HG03060 (cell line): ENCODE measurements around the gene TNRC6B.
"Not testable (repeated sequence)": the region's sequence is repeated elsewhere in the genome, so short reads cannot be mapped to it uniquely, and the experiment has no call there.

Experiments used
- ATAC-seq: cut with Tn5 transposase; IDR thresholded peaks from one replicate; pipeline ENCODE4 v1.9.1; 2021; ENCODE audit warnings: low read depth, moderate number of reproducible peaks; ENCODE audit not compliant: unreplicated experiment

The TNRC6B gene

DNA sequence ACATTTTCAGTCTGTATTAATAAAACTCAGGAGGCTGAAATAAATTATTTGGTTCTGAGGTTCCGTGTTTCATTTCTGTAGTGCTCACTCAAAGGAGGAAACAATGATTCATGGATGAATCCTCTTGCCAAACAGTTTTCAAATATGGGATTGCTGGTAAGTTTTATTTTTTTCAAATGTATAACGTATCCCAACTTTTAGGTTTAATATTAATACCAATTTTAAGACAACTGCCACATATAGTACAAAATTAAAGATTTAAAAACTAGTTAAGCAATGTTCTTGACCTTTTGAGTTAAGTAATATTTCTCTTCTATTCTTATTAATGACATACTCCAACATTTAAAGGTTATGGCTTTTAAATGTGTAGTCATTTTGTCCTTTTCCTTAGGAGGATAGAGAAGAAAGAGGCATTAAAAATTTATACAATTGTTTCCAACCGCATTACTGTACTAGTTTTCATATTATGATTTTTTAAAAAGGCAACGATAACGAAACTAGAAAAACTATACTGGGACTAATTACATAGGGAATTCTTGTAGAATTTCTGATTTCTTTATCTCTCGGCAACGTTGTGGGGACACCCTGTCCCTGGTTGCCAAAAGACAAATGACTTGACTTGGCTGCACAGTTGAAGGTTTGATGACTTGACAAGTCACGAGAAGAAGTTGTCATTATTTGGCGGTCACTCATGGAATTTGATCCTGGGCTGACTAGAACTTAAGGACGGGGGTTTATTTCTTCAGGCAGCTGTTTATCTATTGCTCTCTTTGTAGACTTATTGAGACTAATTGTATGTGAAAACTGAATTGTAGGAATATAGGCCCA lies 99.5 kb downstream of the TNRC6B start:
- ATAC-seq: no peak

DNA sequence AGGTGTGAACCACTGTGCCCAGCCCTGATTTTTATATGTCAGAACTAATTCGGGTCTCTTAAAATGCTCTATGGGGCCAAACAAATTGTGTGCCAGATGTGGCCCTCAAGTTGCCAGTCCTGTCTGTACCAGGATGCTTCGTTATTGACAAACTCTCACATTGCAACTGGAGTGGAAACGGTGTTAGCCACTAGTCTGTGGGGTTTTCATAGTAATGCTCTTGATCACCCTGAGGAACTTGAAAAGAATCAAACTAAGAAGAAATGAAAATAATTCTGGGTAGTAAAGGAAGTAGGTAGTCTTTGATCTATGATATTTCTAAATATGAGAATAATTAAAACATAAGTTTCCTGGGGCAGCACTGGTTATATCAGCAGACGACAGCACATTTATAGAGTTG lies 101.3 kb downstream of the TNRC6B start:
- ATAC-seq: no peak

DNA sequence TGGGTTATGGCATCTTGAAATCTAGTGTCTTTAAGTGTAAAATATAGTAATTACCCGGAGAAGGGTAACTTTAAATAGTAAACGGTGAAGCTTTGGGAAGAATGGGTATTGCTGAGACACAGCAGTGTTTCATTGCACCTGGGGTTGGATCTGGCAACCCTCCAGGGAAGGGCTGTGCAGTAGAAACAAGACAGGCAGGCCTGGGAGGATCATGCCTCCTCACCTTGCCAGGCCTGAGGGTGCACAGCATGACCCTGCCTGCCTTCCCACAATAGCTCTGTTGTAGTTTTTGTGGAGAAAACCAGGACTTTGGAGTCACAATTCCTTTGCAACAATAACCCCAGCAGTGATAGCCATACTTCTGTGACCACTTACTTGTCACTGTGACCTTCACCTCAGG lies 104.0 kb downstream of the TNRC6B start:
- no peak for ATAC-seq

DNA sequence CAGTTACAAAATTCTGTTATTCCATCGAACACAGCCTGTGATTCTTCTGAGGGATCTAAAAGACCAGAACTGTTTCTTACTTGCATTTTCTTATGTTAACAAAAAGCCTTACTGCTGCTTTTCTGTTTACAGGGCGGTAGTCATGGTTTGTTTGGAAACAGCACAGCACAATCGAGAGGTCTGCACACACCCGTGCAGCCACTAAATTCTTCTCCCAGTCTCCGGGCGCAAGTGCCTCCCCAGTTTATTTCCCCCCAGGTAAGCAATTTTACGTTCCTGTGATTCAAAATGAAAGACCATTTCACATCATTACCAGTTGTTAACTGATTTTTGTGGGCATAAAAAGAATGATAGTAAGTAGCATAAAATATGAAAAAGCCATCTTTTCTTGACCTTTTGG lies 107.8 kb downstream of the TNRC6B start:
- no peak for ATAC-seq

DNA sequence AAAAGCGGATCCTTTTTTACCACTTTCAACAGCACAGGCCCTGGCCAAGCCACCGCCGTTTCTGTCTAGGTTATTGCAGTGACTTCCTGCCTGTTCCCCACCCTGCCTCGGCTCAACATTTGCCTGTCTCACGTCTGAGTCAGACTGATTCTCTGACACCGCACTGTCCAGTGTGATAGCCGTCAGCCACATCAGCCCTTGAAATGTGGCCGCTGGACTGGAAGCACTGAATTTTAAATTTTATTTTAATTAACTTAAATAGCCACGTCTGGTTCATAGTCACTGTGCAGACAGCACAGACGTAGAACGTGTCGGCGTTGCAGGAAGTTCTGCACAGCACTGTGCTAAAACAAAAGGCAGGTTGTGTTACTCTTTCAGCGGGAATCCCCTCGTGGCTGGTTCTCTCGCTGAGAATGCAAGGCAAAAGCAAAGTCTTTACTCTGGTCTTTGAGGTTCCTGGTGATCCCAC lies 112.3 kb downstream of the TNRC6B start:
- no peak for ATAC-seq

DNA sequence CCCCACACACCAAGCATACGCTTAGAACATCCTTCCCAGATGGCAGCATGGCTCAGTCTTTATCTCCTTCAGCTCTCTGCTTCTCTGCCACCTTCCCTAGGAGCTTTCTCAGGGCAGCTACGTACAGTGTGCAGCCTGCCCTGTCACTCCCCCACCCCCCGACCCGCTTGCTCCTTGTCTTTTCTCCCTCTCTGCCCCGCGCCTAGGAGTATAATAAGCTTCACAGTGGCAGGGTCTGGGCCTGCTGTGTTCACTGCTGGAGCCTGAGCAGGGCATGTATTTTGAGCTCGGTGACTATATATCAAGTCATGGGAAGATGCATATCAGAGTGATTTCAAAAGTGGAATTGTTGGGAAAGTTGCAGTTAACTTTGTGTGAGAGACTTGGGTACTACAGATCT lies 112.8 kb downstream of the TNRC6B start:
- no peak for ATAC-seq

DNA sequence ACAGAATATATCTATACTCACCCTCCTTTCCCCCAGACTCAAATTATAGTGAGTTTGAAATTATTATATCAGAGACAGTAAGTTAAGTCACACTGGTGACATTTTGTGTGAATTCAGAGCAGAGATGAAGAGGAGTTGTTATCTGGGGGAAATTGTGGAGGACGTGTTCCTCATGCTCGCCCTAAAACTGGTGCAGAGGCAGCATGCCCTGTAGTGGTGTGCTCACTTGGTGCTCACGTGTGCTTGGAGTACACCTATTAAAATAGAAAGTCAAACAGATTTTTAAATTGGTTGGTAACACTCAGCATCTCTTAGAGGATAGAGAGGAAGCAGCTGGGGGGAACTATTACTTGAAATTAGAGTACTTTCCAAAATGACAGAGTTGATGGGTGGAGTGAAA lies 117.0 kb downstream of the TNRC6B start:
- ATAC-seq: no peak

DNA sequence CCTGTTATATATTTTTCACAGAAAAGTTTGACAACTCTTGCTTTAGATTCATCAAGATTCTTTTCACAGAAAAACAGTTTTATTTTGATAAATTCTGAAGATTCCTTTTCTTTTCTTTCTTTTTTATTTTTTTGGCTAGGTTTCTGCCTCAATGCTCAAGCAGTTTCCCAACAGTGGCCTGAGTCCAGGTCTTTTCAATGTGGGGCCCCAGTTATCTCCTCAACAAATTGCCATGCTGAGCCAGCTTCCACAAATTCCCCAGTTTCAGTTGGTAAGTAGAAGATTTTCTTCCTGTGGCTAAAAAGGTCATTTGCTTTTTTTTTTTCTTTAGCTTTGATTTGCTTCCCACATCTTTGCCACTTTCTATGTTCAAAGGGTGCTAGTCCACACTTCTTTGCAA lies 122.6 kb downstream of the TNRC6B start:
- ATAC-seq: no peak

- ATAC-seq: no peak
Observed at GRCh38 chr22:40300884-40301672, 123.4 kb downstream of the TNRC6B start.

DNA sequence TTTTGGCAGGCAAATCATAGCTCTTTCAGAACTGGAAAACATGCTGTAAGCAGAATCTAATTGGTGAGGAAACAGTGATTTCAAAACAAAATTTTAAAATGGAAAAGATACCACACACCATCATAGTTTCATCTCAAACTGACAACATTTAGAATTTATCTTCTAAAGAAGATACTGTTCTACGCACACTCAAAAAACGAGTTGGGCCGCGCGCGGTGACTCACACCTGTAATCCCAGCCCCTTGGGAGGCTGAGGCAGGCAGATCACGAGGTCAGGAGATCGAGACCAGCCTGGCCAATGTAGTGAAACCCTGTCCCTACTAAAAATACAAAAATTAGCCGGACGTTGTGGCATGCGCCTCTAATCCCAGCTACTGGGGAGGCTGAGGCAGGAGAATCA lies 124.4 kb downstream of the TNRC6B start:
- ATAC-seq: no peak

DNA sequence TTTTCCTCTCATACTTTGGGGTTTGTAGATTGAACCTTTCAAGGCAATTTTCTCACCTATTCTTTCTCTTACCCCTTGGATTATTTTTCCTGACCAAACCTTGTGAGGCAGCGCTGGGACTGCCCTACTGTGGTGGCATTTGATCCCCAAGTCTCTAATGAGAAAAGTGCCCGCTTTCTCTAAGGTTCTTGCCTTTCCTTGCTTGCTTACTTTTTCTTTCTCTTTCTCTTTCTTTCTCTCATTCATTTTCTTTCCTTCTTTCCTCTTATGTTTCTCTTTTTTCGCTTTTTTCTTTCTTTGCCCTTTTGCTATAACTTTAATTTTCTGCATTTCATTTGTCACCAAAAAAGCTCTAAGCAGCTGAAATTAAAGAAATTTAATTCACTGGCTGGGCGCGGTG lies 127.9 kb downstream of the TNRC6B start:
- no peak for ATAC-seq

DNA sequence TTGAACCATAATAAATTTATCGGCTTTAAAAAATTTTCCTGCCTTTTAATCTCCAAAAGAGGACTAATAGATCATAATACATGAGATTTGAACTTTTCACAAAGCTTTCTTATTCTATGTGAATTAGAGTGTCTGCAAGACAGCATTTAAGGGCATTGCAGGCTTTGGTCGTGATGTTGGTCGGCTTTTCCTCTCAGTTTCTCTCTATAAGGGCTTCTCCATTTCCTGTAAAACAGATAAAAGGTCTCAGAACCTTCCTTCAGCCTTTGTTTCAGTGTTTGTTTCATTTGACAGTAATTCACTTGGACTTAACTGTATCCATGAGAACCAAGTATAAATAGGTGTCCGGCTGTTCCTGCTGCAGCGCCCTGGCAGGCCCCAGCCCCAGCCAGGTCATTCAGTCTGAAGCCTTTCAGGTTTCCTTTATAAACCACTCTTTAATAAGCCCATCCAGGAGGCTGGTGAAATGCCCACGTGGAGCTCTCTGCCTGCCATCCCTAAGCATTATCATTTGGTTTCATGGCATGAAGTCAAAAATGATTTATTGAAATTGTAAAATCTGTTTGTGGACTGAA lies 131.4 kb downstream of the TNRC6B start:
- ATAC-seq: no peak

DNA sequence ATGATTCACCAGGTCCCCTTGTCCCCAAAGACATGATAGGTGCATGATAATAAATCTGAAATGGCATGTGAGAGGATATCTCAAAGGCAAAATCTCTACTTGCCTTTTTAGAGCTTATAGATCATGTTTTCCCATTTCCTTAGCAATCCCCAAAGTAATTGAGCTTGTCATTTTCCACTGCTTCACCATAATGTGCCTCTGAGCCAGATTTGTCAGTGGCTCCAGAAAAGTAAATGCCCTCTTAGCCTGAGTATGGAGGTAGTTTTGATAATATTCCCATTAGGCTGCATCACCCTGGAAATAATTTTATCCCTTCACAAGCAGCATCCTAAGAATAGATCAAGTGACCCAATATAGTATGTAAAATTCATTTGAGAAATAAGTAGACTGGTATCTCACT lies 131.9 kb downstream of the TNRC6B start:
- ATAC-seq: no peak

DNA sequence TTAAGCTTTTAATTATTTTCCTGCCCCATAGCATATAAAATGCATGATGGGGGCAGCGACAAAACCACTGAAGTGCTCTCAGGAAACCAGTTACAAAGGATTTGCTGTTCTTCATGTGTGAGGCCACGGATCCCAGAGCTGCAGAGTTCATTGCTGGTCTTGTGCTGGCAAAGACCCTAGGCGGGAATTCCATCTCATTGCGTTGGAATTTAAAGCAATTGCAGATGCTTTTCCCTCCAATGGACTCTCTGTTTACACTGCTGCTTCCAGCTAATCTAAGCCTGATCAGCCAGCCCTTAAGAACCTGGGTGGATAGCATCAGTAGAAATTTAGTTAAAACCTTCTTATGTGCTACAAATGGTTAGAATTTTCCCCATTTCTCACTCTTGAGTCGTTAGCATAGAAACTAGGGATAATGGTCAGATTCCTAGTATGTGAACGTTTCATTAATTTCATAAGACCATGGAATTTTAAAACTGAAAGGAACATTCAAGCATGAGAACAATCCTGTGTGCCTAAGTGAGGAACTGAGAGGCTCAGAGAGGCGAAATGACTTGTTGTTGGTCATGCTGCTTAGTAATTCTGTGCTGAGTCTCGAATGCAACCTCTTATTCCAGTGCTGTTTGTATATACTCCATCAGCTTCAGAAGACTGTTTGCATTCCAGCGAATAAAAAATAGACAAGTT lies 132.5 kb downstream of the TNRC6B start:
- no peak for ATAC-seq

DNA sequence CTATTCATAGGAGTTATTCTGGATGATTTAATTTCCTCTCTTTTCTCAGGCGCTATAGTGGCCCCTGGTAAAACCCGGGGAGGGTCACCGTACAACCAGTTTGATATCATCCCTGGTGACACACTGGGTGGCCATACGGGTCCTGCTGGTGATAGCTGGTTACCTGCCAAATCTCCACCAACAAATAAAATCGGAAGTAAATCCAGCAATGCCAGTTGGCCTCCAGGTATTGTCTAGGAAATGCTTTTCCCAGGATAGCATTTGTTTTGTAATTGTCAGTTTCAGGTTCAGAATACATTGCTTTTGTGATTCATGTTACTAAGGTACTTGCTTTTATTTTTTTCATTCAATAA lies 133.0 kb downstream of the TNRC6B start:
- no peak for ATAC-seq

GRCh38 chr22:40311646-40312045 lies 133.9 kb downstream of the TNRC6B start:
- ATAC-seq: not testable (repeated sequence)

GRCh38 chr22:40312050-40312449 lies 134.3 kb downstream of the TNRC6B start:
- ATAC-seq: no peak

GRCh38 chr22:40313007-40313406 lies 135.3 kb downstream of the TNRC6B start:
- no peak for ATAC-seq

DNA sequence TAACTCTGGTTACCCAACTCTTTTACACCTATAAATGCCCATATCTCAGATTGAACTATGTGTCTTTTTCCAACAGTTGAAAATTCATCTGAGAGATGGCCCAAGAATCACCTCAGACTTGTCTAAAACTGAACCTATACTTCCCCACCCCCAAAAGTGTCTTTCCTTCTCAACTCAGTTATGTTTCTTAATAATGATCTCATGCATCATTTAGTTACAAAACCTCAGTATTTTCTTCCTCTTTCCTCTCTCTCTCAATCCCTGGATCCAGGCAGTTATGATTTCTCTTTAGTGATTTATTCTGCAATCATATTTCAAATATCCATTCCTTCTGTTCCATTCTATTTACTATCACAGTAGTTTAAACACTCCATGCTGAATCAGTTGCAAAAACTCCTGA lies 136.3 kb downstream of the TNRC6B start:
- ATAC-seq: no peak

DNA sequence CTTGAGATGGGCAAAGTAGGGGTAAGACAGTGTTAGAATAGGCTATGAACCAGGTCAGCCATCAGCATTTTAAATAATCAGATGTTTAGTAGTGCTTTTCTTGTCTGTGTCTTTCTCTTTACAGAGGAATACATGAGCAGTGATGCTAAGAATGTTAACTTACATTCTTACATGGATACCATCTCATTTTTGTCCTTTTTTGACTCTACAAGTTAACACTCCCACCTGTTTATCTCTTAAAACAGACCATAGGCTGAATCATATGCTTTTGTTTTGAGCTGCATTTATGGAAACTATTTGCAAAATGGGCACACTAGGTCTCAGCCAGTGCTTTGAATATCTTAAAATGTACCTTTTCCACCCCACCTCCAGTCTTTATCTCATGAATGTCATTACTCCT lies 143.0 kb downstream of the TNRC6B start:
- no peak for ATAC-seq

DNA sequence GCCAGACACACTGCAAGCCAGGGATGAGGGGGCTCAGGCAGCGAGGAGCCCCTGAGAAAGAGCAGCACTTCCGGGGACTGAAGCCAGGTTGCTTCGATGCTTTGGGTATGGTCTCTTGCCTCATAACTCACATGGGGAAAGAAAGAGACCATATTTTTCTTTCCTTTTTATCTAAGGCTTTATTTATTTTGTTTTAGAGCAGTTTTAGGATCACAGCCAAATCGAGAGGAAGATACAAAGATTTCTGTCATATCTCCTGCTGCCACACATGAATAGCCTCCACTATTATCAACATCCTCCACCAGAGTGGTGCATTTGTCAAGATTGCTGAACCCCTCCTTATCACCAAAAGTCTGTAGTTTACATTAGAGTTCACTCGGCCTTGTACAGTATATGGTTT lies 144.3 kb downstream of the TNRC6B start:
- no peak for ATAC-seq
